ENCODE measurements around the gene GMDS.

- TF ChIP-seq EZH2 (IDR thresholded peaks at IDR 0.05; ENCODE audit: low read length, missing control alignments), result no peak
- TF ChIP-seq CTCF (conservative IDR thresholded peaks at IDR 0.05 in 1 of 2, IDR thresholded peaks at IDR 0.05 in 1 of 2; ENCODE audit: low read depth in 1 of 2, low read length in 2 of 2), result no peak
Observed at GRCh38 chr6:1590580-1590979, 654.8 kb downstream of the GMDS start.

Data from fibroblast of lung (primary cell).